ENCODE results near the gene TMEM169. TPM values are rescaled to one million over a fixed set of nuclear protein-coding genes. Genes with fewer than 3 reads are reported as not detected.

Gene TMEM169
- total and polyA plus RNA-seq, 9 of the 15 experiments (the other 6 are each of a cell fraction or from before 2014, with no cell fraction given), result 0.01 to 0.09 (median 0.04) TPM; not detected in 5

DNA sequence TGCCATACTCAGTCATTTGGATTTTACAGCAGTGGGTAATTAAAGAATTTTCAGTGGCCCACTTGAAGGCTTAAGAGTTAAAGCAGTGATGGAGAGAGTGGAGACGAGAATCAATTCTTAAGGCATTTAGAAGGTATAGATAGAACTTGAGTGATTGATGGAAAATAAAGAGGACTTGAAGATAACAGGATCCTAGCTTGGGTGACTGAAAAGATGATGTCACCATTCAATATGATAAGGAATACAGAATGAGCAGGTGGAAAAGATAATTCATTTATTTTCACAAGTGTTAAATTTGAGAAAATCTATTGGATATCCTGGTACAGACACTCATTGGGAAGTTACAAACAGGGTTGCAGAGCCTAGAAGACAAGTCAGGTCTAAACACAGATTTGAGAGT, 62.7 kb downstream of the TMEM169 start:
- peak; percentile 27; the same call in 1 of the 2 replicates for TF ChIP-seq ATF3 (IDR thresholded peaks at IDR 0.05)
- no peak for TF ChIP-seq ATF3 (CRISPR knock-in tag; conservative IDR thresholded peaks at IDR 0.05)
- no peak for TF ChIP-seq ZNF778 (CRISPR knock-in tag; IDR thresholded peaks at IDR 0.05)
- WGBS (ENCODE audit: insufficient coverage, low coverage, missing lambda C conversion rate), result 89% methylated on average over 1 of the region's 1 CpG
- Histone ChIP-seq H3K4me3 (no peak overlapping the region), H4K20me1 (replicated peaks; ENCODE audit: control insufficient read depth, insufficient read depth, low read length) (0 out of 2 replicates have a peak, but pooled peaks cover under 1% of the 10 kb centered on the region), H3K9ac (ENCODE audit: insufficient read depth in 1 of 2, low read depth in 2 of 2, low read length in 2 of 2) (no peak overlapping the region), H3K9me3 (replicated peaks; ENCODE audit: control insufficient read depth, insufficient read depth, low read depth, low read length) (no peaks in the 10 kb centered on the region), H3K27ac (ENCODE audit: extremely low read depth, low read depth, low read length) (no peak overlapping the region), H2AFZ (ENCODE audit: low read depth, low read length) (no peak overlapping the region), H3K9me1 (ENCODE audit: control insufficient read depth, insufficient read depth, low read length) (no peaks in the 10 kb centered on the region), H3K4me1 (replicated peaks in 1 of 2; ENCODE audit: control insufficient read depth in 2 of 2, insufficient read depth in 2 of 2, low read length in 2 of 2) (no peaks in the 10 kb centered on the region), H3K4me2 (ENCODE audit: insufficient read depth, low read length) (no peak overlapping the region), H3K27me3 (ENCODE audit: control insufficient read depth in 2 of 2, insufficient read depth in 2 of 2, low read length in 2 of 2) (no peaks in the 10 kb centered on the region), H3K79me2 (ENCODE audit: control insufficient read depth, insufficient read depth, low read length) (no peaks in the 10 kb centered on the region), H3K36me3 (ENCODE audit: control insufficient read depth, insufficient read depth, low read length) (peaks cover 96% of the 10 kb centered on the region)
- CTCF ChIA-PET (ENCODE audit: low intra/inter-chr PET ratio), result no interaction called here
- ATAC-seq (no peak), DNase-seq (ENCODE audit: extremely low read depth in 1 of 4, low spot score in 3 of 4) (no peak), FAIRE-seq (no peak)
- no TSS peak for BruUV-seq (replicated peaks)
- in situ Hi-C loops (cut with MboI) (no loop called here), intact Hi-C loops (cut with micrococcal nuclease) (no loop called here)
- POLR2A ChIA-PET, result interaction anchor here (1.4 kb wide), 1 partner anchor 9 kb away, joined by 3 read pairs; no protein-coding TSS in a partner anchor

- Histone ChIP-seq H3K4me1 (replicated peaks in 1 of 2; ENCODE audit: control insufficient read depth in 2 of 2, insufficient read depth in 2 of 2, low read length in 2 of 2) (no peaks in the 10 kb centered on the region), H4K20me1 (replicated peaks; ENCODE audit: control insufficient read depth, insufficient read depth, low read length) (0 out of 2 replicates have a peak, but pooled peaks cover 3% of the 10 kb centered on the region), H3K9me3 (replicated peaks; ENCODE audit: control insufficient read depth, insufficient read depth, low read depth, low read length) (no peaks in the 10 kb centered on the region), H3K27ac (ENCODE audit: extremely low read depth, low read depth, low read length) (no peak overlapping the region), H3K9me1 (ENCODE audit: control insufficient read depth, insufficient read depth, low read length) (no peaks in the 10 kb centered on the region), H3K79me2 (ENCODE audit: control insufficient read depth, insufficient read depth, low read length) (no peaks in the 10 kb centered on the region), H3K4me2 (ENCODE audit: insufficient read depth, low read length) (no peak overlapping the region), H2AFZ (ENCODE audit: low read depth, low read length) (no peak overlapping the region), H3K4me3 (no peak overlapping the region), H3K27me3 (ENCODE audit: control insufficient read depth in 2 of 2, insufficient read depth in 2 of 2, low read length in 2 of 2) (no peaks in the 10 kb centered on the region), H3K36me3 (ENCODE audit: control insufficient read depth, insufficient read depth, low read length) (peaks cover 96% of the 10 kb centered on the region), H3K9ac (ENCODE audit: insufficient read depth in 1 of 2, low read depth in 2 of 2, low read length in 2 of 2) (no peak overlapping the region)
- TF ChIP-seq POLR2B (IDR thresholded peaks at IDR 0.05; ENCODE audit: low read depth, partially characterized antibody) (peak; percentile 29), YY1 (IDR thresholded peaks at IDR 0.05; ENCODE audit: borderline replicate concordance in 1 of 3, control insufficient read depth in 1 of 3, extremely low read depth in 1 of 3, insufficient read depth in 3 of 3, insufficient read length in 1 of 3, insufficient replicate concordance in 2 of 3, low read depth in 1 of 3, low read length in 2 of 3) (no peak), POLR2AphosphoS2 (IDR thresholded peaks at IDR 0.05; ENCODE audit: low read length) (0 out of 2 replicates have a peak, but pooled peaks have one; percentile 54), ATF3 (IDR thresholded peaks at IDR 0.05) (no peak), ATF3 (CRISPR knock-in tag; conservative IDR thresholded peaks at IDR 0.05) (no peak), POLR2AphosphoS5 (IDR thresholded peaks at IDR 0.05; ENCODE audit: control insufficient read depth, insufficient read depth, low read depth, low read length) (peak; percentile 32; the same call in 1 of the 2 replicates), HDAC8 (tag; IDR thresholded peaks at IDR 0.05) (no peak)
- CTCF ChIA-PET (ENCODE audit: low intra/inter-chr PET ratio), result no interaction called here
- FAIRE-seq, result no peak
- no peak for DNase-seq (ENCODE audit: extremely low read depth in 1 of 4, low spot score in 3 of 4)
- WGBS (ENCODE audit: insufficient coverage, low coverage, missing lambda C conversion rate), result 91% methylated on average over 4 of the region's 4 CpGs
- in situ Hi-C loops (cut with MboI) (no loop called here), intact Hi-C loops (cut with micrococcal nuclease) (no loop called here)
- ATAC-seq, result no peak
- POLR2A ChIA-PET, result interaction anchor here (1.4 kb wide), 1 partner anchor 9 kb away, joined by 3 read pairs; no protein-coding TSS in a partner anchor
- no TSS peak for BruUV-seq (replicated peaks)
These were observed 63.1 kb downstream of the TMEM169 start for GRCh38 chr2:216144857-216145256.

All from K562 (cell line).